ENCODE results near the gene AGPS.
"Not testable (repeated sequence)": the region's sequence is repeated elsewhere in the genome, so short reads cannot be mapped to it uniquely, and the experiment has no call there.

GRCh38 chr2:177427936-177428335, 35.4 kb downstream of the AGPS start:
- TF ChIP-seq, protein P1, sequence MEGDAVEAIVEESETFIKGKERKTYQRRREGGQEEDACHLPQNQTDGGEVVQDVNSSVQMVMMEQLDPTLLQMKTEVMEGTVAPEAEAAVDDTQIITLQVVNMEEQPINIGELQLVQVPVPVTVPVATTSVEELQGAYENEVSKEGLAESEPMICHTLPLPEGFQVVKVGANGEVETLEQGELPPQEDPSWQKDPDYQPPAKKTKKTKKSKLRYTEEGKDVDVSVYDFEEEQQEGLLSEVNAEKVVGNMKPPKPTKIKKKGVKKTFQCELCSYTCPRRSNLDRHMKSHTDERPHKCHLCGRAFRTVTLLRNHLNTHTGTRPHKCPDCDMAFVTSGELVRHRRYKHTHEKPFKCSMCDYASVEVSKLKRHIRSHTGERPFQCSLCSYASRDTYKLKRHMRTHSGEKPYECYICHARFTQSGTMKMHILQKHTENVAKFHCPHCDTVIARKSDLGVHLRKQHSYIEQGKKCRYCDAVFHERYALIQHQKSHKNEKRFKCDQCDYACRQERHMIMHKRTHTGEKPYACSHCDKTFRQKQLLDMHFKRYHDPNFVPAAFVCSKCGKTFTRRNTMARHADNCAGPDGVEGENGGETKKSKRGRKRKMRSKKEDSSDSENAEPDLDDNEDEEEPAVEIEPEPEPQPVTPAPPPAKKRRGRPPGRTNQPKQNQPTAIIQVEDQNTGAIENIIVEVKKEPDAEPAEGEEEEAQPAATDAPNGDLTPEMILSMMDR (conservative IDR thresholded peaks at IDR 0.05 in 1 of 2, IDR thresholded peaks at IDR 0.05 in 1 of 2; ENCODE audit: low read depth in 1 of 2, low read length in 2 of 2): not testable (repeated sequence)
- TF ChIP-seq EZH2 (IDR thresholded peaks at IDR 0.05; ENCODE audit: low read length, missing control alignments): not testable (repeated sequence)
